Heart right ventricle (tissue), 16 donors: ENCODE data around the gene ZBTB7A. TPM values are rescaled to one million over a fixed set of nuclear protein-coding genes. Genes with fewer than 3 reads are reported as not detected.

Experiments used
- ATAC-seq, 8 donors: fragments of 200-7000 bp; cut with Tn5 transposase; one replicate each; pipeline ENCODE4 v1.9.1; 2020; ENCODE audit warnings: mild to moderate bottlenecking in 8 of 8, moderate library complexity in 8 of 8, moderate number of reproducible peaks in 1 of 8
- DNase-seq, 2 donors: peaks; one replicate each; pipeline ENCODE4 v3.0.0-alpha.2; 2020
- H3K27ac ChIP-seq, 10 donors: fragments of 200-600 bp; sonication (generic) in 2 of 10; one replicate each; pipeline versions ENCODE4 v1.5.0 to v1.8.0; 2020 to 2022; ENCODE audit warnings: mild to moderate bottlenecking in 3 of 10
- H3K27me3 ChIP-seq, 7 donors: fragments of 200-600 bp; one replicate each; pipeline ENCODE4 v1.8.0; 2021 to 2022; ENCODE audit warnings: mild to moderate bottlenecking in 2 of 7
- H3K36me3 ChIP-seq, 9 donors: fragments of 200-600 bp; sonication (generic) in 1 of 9; one replicate each; pipeline versions ENCODE4 v1.5.0 to v1.8.0; 2020 to 2022; ENCODE audit warnings: mild to moderate bottlenecking in 2 of 9
- H3K4me1 ChIP-seq, 9 donors: fragments of 200-600 bp; sonication (generic) in 1 of 9; one replicate each; pipeline versions ENCODE4 v1.5.0 to v1.8.0; 2020 to 2022; ENCODE audit warnings: mild to moderate bottlenecking in 4 of 9
- H3K4me3 ChIP-seq, 10 donors: fragments of 200-600 bp; sonication (generic) in 2 of 10; one replicate each; pipeline versions ENCODE4 v1.5.0 to v1.8.0; 2020 to 2022; ENCODE audit warnings: mild to moderate bottlenecking in 7 of 10, moderate library complexity in 2 of 10
- H3K9me3 ChIP-seq, 11 donors: fragments of 200-600 bp in 10 of 11; sonication (generic) in 2 of 11; one replicate each; pipeline versions ENCODE4 v1.5.0 to v1.8.0; 2013 to 2022; ENCODE audit warnings: mild to moderate bottlenecking in 2 of 11, control low read depth in 1 of 11, moderate library complexity in 1 of 11
- WGBS, 2 donors: extraction: QIAGEN DNeasy Blood & Tissue Kit; methylation state at CpG; one replicate each; pipeline ENCODE4 v1.1.7; 2013; ENCODE audit warnings: inconsistent platforms in 1 of 2; 5-methylcytosine and 5-hydroxymethylcytosine counted together
- intact Hi-C, 10 donors: fragments of 100-400 bp; cut with DNase I; formaldehyde crosslinking; loops; one replicate each; pipeline versions ENCODE4 v1.11.1 to v1.14.2; 2022
- polyA plus RNA-seq, 2 donors: library from polyadenylated mRNA; stranded (reverse); fragments of 200-250 nt; gene quantifications; one replicate each; pipeline ENCODE4 v1.2.3, GENCODE V29; 2013
- total RNA-seq, 10 donors: library from RNA; stranded (reverse); fragmentation: NEBNext Ultra II Directional in 3 of 10; extraction: Animal tissue kit (Norgen Biotek cat#: 25700) in 3 of 10; gene quantifications; one replicate each; pipeline versions ENCODE4 v1.2.1 to v1.2.4, GENCODE V29; 2021 to 2023
- TF ChIP-seq, protein P1 (sequence below), 9 donors: fragments of 200-600 bp; sonication (generic) in 2 of 9; IDR thresholded peaks; one replicate each; pipeline versions ENCODE4 v1.5.0 to v1.8.0; 2021 to 2022; ENCODE audit warnings: antibody characterized with exemption in 9 of 9, mild to moderate bottlenecking in 5 of 9, moderate library complexity in 1 of 9
- donor health status: Arrhythmogenic right ventricular cardiomyopathy.
- donor health status: ischemic (EF 13 %, LVEDD 7.1; RV severe dilation, severe dysfunction).
- donor health status: healthy with polysubstance abuse.
- donor health status: DM: no; HTN: yes; CAD: no.
- donor health status: DM: no; HTN: no; CAD: no.
- donor health status: ischemic (EF 25% LVEDD 6.9; RV normal size, moderate dysfunction).
- donor health status: ischemic (EF 25% LVEDD 5.7; RV mildly dilated, moderate dysfunction).
- donor health status: healthy.
- donor health status: DM: yes; HTN: yes; CAD: no.
- donor health status: Ischemic cardiomyopathy.
- donor health status: ischemic (EF 35%, LVEDD 5.7; RV mildly dilated, moderate dysfunction).
- donor health status: nonischemic (EF 11% LVEDD 7.7; RV severe dilation, severe dysfunction).
- donor health status: DM: yes; HTN: yes; CAD: no.
- donor health status: PGD.
- donor health status: ischemic (EF 29% LVEDD 5.4; RV normal size, mild dysfunction).
- donor health status: nonischemic (EF 23%, LVEDD 6.1; RV moderate dilation, normal function).

The ZBTB7A gene
- total and polyA plus RNA-seq, 12 donors = 9.6 to 40.5 (median 25.2) TPM

DNA sequence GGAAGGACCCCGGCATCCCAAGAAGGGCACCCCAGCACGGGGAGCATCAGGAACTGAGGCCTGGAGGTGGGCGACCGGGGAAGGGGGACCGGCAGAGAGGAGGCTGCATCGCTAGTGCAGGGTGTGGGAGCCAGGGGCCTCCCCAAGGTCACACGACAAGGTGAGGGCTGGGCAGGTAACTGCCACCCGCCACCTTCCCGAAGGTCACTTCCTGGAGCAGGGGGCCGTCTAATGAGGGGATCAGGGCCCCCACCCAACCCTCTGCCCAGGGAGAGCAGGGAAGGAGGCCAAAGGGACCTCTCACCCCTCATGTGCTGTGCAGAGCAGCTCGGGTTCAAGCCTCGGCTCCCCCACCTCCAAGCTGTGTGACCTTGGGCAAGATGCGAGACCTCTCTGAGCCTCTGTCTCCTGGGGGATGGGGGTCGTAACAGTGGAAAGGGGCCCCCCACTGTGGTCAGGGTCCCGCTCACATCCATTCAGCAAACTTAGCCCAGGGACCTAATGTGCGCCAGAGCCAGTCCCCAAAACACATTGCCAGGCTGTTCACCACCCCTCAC lies 6.0 kb downstream of the ZBTB7A start:
- H3K9me3 ChIP-seq = no peaks in the 10 kb centered on the region
- DNase-seq (no peak), ATAC-seq (no peak)
- TF ChIP-seq, protein P1, sequence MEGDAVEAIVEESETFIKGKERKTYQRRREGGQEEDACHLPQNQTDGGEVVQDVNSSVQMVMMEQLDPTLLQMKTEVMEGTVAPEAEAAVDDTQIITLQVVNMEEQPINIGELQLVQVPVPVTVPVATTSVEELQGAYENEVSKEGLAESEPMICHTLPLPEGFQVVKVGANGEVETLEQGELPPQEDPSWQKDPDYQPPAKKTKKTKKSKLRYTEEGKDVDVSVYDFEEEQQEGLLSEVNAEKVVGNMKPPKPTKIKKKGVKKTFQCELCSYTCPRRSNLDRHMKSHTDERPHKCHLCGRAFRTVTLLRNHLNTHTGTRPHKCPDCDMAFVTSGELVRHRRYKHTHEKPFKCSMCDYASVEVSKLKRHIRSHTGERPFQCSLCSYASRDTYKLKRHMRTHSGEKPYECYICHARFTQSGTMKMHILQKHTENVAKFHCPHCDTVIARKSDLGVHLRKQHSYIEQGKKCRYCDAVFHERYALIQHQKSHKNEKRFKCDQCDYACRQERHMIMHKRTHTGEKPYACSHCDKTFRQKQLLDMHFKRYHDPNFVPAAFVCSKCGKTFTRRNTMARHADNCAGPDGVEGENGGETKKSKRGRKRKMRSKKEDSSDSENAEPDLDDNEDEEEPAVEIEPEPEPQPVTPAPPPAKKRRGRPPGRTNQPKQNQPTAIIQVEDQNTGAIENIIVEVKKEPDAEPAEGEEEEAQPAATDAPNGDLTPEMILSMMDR (IDR thresholded peaks at IDR 0.05) = no peak
- peak overlapping the region; percentile 92 to 99 (median 98) for H3K27ac ChIP-seq
- no peaks in the 10 kb centered on the region for H3K27me3 ChIP-seq
- H3K36me3 ChIP-seq = peaks cover 0 to 31% (median 3%) of the 10 kb centered on the region in 9 donors
- 71 to 79% methylated on average over 16 of the region's 16 CpGs for WGBS, 2 donors
- peaks cover 56 to 76% (median 73%) of the 10 kb centered on the region in 9 donors for H3K4me1 ChIP-seq
- intact Hi-C loops = loop anchor here in 3 of 10 donors (5.0 to 10.0 kb wide), 3 partner anchors 43 to 73 kb away; partner anchors contain the start of genes EEF2 (in 1 of the 3) and PIAS4 (in 1 of the 3)
- peak overlapping the region in 9 of 10 donors; percentile 23 to 91 (median 46) for H3K4me3 ChIP-seq

DNA sequence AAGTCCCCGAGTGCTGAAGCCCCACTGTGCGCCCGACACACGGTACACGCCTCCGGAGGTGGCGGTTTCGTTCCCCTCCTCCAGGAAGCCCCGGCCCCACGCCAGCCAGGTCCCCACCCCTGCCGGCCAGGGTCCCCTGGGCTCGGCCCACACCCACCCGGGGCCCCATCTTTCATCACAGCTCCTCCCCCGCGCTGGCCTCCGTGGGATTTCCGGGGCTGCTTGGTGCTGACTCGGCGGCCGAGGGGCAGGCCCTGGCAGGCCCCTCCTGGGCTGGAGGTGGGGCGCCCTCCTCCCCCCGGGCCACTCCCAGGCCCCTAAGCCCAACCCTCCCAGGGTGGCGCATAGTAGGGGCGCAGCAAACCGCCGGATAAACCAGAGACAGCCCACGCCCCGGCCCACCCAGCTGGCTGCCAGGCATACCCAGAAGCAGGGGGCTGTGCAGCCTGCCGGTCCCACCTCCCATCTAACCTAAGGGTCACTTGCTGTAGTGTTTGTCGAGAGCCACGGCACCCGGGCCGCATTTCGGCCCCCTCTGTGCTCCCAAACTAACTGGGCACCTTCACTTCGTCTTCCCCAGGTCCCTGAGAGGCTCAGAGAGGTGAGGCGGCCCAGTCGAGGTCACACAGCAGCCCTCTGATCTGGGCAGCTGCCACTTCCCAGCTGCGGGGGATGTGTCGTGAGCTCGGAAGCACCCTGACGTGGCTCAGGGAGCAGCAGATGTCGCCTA lies 6.6 kb downstream of the ZBTB7A start:
- Histone ChIP-seq H3K4me3 (peak overlapping the region in 8 of 10 donors; percentile 14 to 91 (median 46)), H3K36me3 (peaks cover 0 to 38% (median 6%) of the 10 kb centered on the region in 9 donors), H3K27me3 (no peaks in the 10 kb centered on the region), H3K27ac (peak overlapping the region; percentile 92 to 99 (median 98)), H3K4me1 (peaks cover 56 to 76% (median 73%) of the 10 kb centered on the region in 9 donors), H3K9me3 (no peaks in the 10 kb centered on the region)
- TF ChIP-seq, protein P1 (IDR thresholded peaks at IDR 0.05) = no peak
- peak; percentile 74 to 77 for DNase-seq
- intact Hi-C loops = loop anchor here in 4 of 10 donors (5.0 to 10.0 kb wide), 4 partner anchors 43 to 73 kb away; partner anchors contain the start of genes EEF2 (in 1 of the 4) and PIAS4 (in 1 of the 4)
- 52 to 65% methylated on average over 40 to 42 of the region's 42 CpGs for WGBS, 2 donors
- peak; percentile 5 to 50 (median 20) for ATAC-seq

DNA sequence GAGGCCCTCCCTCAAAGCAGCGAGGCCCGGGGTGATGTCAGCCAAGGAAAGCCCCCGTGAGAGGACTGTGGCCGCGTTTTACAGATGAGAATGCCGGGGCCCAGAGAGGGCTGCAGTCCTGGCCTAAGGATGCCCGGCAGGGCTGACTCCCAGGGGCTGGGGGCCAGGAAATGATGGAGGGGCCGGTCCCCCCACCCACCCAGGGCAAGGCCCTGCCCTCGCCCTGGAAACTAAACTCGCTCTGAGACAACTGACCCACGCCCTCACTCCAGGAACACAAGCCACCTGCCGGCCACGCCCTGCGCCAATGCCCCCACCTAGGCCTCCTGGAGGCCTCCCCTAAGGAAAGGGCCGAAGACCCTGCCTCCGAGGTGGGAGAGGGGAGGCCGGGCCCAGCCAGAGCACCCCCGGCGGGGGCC lies 7.2 kb downstream of the ZBTB7A start:
- TF ChIP-seq, protein P1 (IDR thresholded peaks at IDR 0.05) = no peak
- no peak for DNase-seq

More for the DNA sequence above, 7.2 kb downstream of the ZBTB7A start:
- Histone ChIP-seq H3K4me1 (peaks cover 56 to 76% (median 71%) of the 10 kb centered on the region in 9 donors), H3K27me3 (no peaks in the 10 kb centered on the region), H3K36me3 (peaks cover 0 to 44% (median 11%) of the 10 kb centered on the region in 9 donors), H3K9me3 (no peaks in the 10 kb centered on the region), H3K27ac (peak overlapping the region; percentile 92 to 99 (median 98)), H3K4me3 (peak overlapping the region; percentile 14 to 91 (median 40))
- intact Hi-C loops = loop anchor here in 1 of 10 donors (5.0 kb wide), 1 partner anchor 47 kb away; no protein-coding TSS in a partner anchor
- no peak for ATAC-seq
- 44 to 61% methylated on average over 19 of the region's 19 CpGs for WGBS, 2 donors
